MCF 10A (cell line): ENCODE results near the gene CATSPERB. TPM values are rescaled to one million over a fixed set of nuclear protein-coding genes. Genes with fewer than 3 reads are reported as not detected.

ENCODE experiments used
- BruUV-seq: library from RNA; stranded (reverse); fragments of 400-500 nt; replicated peaks from 2 replicates; lab custom pipeline; 2021; lab: Mats Ljungman, UMichigan
- CTCF ChIA-PET: fragments of 300-600 bp; sonication (Branson Sonifier 250); formaldehyde crosslinking; extraction: SDS; loops from one replicate; lab custom pipeline; 2021; ENCODE audit warnings: antibody characterized with exemption, inconsistent platforms; lab: Yijun Ruan, JAX
- POLR2A ChIA-PET: fragments of 300-600, 350-650 bp; sonication (Branson Sonifier 250); formaldehyde crosslinking; extraction: SDS; loops from one replicate; lab custom pipeline; 2020; ENCODE audit warnings: antibody characterized with exemption, inconsistent platforms; lab: Yijun Ruan, JAX
- DNase-seq: peaks from one replicate; pipeline ENCODE4 v3.0.0-alpha.2; 2018; ENCODE audit not compliant: unreplicated experiment
- H3K27ac Mint-ChIP-seq: one replicate; pipeline ENCODE4 v1.8.0; 2022; ENCODE audit warnings: mild to moderate bottlenecking, low read depth, mixed read lengths; ENCODE audit not compliant: unreplicated experiment
- H3K27me3 Mint-ChIP-seq: one replicate; pipeline ENCODE4 v1.8.0; 2022; ENCODE audit warnings: mixed read lengths; ENCODE audit not compliant: insufficient read depth, unreplicated experiment
- H3K36me3 Mint-ChIP-seq: one replicate; pipeline ENCODE4 v1.8.0; 2022; ENCODE audit warnings: mild to moderate bottlenecking, moderate library complexity, mixed read lengths; ENCODE audit not compliant: insufficient read depth, unreplicated experiment
- H3K4me1 Mint-ChIP-seq: one replicate; pipeline ENCODE4 v1.8.0; 2022; ENCODE audit warnings: mixed read lengths; ENCODE audit not compliant: insufficient read depth, unreplicated experiment
- H3K4me3 Mint-ChIP-seq: one replicate; pipeline ENCODE4 v1.8.0; 2022; ENCODE audit warnings: mild to moderate bottlenecking, moderate library complexity, mixed read lengths; ENCODE audit not compliant: unreplicated experiment
- H3K9me3 Mint-ChIP-seq: one replicate; pipeline ENCODE4 v1.8.0; 2022; ENCODE audit warnings: mixed read lengths; ENCODE audit not compliant: unreplicated experiment
- intact Hi-C: fragments of 100-400 bp; cut with micrococcal nuclease; formaldehyde crosslinking; loops from 2 replicates; pipeline ENCODE4 v1.14.1; 2022
- total RNA-seq: library from RNA; stranded (reverse); gene quantifications from 2 replicates; pipeline ENCODE4 v1.2.3, GENCODE V29; 2022
- TF ChIP-seq, protein P1 (sequence below): fragments of 200-600 bp; IDR thresholded peaks from one replicate; pipeline ENCODE4 v1.8.0; 2022; ENCODE audit warnings: antibody characterized with exemption, mild to moderate bottlenecking; ENCODE audit not compliant: unreplicated experiment

CATSPERB gene
- total RNA-seq, 1 experiment from 2014 or later = 1.1 TPM

DNA sequence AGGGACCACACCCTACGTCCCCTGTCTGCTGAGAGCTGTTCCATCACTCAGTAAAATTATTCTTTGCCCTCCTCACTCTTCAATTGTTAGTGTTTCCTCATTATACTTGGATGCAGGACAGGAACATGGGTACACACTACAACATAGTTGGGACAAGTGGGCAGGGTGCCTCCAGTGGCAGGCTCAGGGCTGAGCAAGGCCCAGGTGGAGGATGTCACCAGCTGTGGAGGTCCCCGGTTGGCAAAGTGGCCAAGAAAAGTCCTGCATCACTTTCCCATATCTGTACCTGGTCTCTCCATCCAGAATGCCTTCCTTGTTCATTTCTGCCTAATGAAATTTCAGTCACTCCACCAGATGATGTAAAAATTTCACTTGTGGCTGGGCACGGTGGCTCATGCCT lies 149.1 kb downstream of the CATSPERB start:
- peaks cover 6% of the 10 kb centered on the region for H3K27me3 Mint-ChIP-seq
- H3K4me1 Mint-ChIP-seq = no peaks in the 10 kb centered on the region
- DNase-seq = no peak
- CTCF ChIA-PET = interaction anchor here (0.6 kb wide), 1 partner anchor 9 kb away, joined by 3 read pairs; no protein-coding TSS in a partner anchor
- BruUV-seq = no TSS peak
- no peak overlapping the region for H3K4me3 Mint-ChIP-seq
- TF ChIP-seq, protein P1, sequence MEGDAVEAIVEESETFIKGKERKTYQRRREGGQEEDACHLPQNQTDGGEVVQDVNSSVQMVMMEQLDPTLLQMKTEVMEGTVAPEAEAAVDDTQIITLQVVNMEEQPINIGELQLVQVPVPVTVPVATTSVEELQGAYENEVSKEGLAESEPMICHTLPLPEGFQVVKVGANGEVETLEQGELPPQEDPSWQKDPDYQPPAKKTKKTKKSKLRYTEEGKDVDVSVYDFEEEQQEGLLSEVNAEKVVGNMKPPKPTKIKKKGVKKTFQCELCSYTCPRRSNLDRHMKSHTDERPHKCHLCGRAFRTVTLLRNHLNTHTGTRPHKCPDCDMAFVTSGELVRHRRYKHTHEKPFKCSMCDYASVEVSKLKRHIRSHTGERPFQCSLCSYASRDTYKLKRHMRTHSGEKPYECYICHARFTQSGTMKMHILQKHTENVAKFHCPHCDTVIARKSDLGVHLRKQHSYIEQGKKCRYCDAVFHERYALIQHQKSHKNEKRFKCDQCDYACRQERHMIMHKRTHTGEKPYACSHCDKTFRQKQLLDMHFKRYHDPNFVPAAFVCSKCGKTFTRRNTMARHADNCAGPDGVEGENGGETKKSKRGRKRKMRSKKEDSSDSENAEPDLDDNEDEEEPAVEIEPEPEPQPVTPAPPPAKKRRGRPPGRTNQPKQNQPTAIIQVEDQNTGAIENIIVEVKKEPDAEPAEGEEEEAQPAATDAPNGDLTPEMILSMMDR = no peak
- intact Hi-C loops = no loop called here
- peaks cover 7% of the 10 kb centered on the region for H3K9me3 Mint-ChIP-seq
- H3K27ac Mint-ChIP-seq = no peak overlapping the region
- POLR2A ChIA-PET = no interaction called here
- H3K36me3 Mint-ChIP-seq = no peaks in the 10 kb centered on the region

DNA sequence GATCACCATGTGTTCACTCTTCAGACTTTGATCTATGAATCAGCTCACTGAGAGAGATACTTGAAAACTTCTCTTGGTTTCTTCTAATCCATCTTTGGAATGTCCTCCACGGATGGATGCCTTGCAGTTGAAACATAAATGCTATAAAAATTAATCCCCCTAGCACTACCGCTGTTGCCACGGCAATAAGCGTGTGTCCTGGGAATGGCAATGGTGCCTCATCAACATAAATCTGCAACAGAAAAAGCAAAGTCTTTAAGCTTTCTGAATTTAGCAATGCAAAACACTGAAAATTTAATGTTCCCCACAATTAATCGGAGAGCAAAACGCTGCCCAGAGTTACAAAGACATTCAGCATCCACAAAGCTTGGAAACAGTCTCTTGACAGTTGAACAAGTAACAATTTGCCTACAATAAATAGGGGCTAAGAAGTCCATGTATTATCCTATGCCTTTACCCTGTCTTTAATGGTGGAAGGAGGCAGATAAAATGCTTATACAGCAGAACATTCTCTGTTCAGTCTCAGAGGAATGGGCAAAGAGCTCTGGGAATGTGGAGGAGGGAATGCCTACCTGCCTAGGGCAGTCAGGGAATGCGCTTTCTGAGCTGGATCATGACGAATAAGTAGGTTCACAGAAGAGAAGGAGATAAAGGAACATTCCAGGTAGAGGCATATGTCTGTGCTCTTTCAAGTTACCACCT lies 150.9 kb downstream of the CATSPERB start:
- CTCF ChIA-PET = interaction anchor here (0.7 kb wide), 1 partner anchor 307 kb away, joined by 3 read pairs; no protein-coding TSS in a partner anchor
- H3K4me1 Mint-ChIP-seq = no peaks in the 10 kb centered on the region
- no TSS peak for BruUV-seq
- H3K9me3 Mint-ChIP-seq = peaks cover 7% of the 10 kb centered on the region
- POLR2A ChIA-PET = no interaction called here
- DNase-seq = no peak
- intact Hi-C loops = no loop called here
- no peak overlapping the region for H3K27ac Mint-ChIP-seq
- TF ChIP-seq, protein P1 = no peak
- H3K36me3 Mint-ChIP-seq = no peaks in the 10 kb centered on the region
- peaks cover 6% of the 10 kb centered on the region for H3K27me3 Mint-ChIP-seq
- no peak overlapping the region for H3K4me3 Mint-ChIP-seq

DNA sequence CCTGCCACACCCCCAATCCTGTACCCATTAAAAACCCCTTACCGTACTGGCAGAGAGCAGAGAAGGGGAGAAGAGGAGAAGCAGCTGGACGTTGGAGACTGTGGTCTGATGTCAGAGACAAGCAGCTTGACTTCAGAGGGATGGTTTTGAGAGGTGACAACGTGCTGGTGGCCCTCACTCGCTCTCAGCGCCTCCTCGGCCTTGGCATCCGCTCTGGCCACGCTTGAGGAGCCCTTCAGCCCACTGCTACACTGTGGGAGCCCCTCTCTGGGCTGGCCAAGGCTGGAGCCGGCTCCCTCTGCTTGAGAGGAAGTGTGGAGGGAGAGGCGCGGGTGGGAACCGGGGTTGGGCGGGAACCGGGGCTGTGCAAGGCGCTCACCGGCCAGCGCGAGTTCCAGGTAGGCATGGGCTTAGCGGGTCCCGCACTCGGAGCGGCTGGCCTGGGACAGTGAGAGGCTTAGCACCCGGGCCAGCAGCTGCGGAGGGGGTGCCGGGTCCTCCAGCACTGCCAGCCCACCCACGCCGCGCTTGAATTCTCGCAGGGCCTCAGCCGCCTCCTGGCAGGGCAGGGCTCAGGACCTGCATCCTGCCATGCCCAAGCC lies 154.2 kb downstream of the CATSPERB start:
- no TSS peak for BruUV-seq
- ChIA-PET CTCF (no interaction called here), POLR2A (no interaction called here)
- no peaks in the 10 kb centered on the region for H3K9me3 Mint-ChIP-seq
- no peak for DNase-seq
- no peak overlapping the region for H3K27ac Mint-ChIP-seq
- peaks cover 6% of the 10 kb centered on the region for H3K27me3 Mint-ChIP-seq
- no peaks in the 10 kb centered on the region for H3K36me3 Mint-ChIP-seq
- H3K4me3 Mint-ChIP-seq = no peak overlapping the region
- H3K4me1 Mint-ChIP-seq = no peaks in the 10 kb centered on the region
- intact Hi-C loops = no loop called here
- TF ChIP-seq, protein P1 = no peak

DNA sequence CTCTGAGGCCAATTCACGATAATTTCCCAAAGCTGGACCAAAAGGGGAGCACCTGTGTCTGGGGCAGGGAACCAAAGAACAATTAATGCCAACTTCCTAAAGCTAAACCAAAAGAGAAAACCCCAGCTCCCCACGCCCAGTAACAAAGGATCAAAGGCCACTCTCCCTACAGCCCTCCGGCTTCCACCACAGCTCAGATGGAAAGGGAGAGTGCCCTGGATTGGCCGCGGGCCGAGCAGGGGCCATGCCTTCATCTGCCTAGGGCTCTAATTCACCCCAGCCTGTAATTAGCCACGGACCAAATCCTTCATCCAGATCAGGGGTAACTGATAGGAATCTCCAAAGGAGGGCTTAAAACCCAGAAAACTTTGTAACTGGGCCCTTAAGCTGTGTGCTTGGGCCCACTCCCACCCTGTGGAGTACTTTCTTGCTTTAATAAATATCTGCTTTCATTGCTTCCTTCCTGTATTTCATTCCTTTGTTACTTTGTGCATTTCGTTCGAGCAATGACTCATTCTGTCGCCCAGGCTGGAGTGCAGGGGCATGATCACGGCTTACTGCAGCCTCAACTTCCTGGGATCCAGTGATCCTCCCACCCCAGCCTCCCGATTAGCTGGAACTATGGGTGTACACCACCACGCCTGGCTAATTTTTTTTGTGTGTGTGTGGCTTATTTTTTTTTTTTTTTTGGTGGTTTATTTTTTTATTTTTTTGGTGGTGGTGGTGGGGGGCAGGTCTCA lies 156.2 kb downstream of the CATSPERB start:
- no peak overlapping the region for H3K4me3 Mint-ChIP-seq
- ChIA-PET POLR2A (no interaction called here), CTCF (interaction anchor here (0.6 to 1.1 kb wide), 3 partner anchors 9 to 15 kb away, joined by 3 read pairs; no protein-coding TSS in a partner anchor)
- no peaks in the 10 kb centered on the region for H3K36me3 Mint-ChIP-seq
- no peak overlapping the region for H3K27ac Mint-ChIP-seq
- no TSS peak for BruUV-seq
- H3K9me3 Mint-ChIP-seq = no peaks in the 10 kb centered on the region
- DNase-seq = no peak
- intact Hi-C loops = no loop called here
- H3K27me3 Mint-ChIP-seq = peaks cover 6% of the 10 kb centered on the region
- TF ChIP-seq, protein P1 = no peak
- H3K4me1 Mint-ChIP-seq = no peaks in the 10 kb centered on the region
